ENCODE results near the gene ZNF841.

DNA sequence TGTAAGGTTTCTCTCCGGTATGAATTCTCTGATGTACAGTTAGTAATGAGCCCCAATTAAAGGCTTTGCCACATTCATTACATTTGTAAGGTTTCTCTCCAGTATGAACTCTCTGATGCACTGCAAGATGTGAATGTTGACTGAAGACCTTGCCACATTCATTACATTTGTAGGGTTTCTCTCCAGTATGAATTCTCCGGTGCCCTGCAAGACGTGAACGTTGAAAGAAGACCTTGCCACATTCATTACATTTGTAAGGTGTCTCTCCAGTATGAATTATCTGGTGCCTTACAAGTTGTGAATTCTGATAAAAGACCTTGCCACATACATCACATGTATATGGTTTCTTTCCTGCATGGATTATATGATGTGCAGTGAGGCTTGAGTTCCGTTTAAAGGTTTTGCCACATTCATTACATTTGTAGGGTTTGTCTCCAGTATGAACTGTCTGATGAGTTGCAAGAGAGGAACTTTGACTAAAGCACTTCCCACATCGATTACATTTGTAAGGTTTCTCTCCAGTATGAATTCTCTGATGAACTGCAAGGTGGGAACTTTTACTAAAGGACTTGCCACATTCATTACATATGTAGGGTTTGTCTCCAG, 29.2 kb downstream of the ZNF841 start:
- TF ChIP-seq POLR2A (IDR thresholded peaks at IDR 0.05) = no peak
- TF ChIP-seq, protein P1, sequence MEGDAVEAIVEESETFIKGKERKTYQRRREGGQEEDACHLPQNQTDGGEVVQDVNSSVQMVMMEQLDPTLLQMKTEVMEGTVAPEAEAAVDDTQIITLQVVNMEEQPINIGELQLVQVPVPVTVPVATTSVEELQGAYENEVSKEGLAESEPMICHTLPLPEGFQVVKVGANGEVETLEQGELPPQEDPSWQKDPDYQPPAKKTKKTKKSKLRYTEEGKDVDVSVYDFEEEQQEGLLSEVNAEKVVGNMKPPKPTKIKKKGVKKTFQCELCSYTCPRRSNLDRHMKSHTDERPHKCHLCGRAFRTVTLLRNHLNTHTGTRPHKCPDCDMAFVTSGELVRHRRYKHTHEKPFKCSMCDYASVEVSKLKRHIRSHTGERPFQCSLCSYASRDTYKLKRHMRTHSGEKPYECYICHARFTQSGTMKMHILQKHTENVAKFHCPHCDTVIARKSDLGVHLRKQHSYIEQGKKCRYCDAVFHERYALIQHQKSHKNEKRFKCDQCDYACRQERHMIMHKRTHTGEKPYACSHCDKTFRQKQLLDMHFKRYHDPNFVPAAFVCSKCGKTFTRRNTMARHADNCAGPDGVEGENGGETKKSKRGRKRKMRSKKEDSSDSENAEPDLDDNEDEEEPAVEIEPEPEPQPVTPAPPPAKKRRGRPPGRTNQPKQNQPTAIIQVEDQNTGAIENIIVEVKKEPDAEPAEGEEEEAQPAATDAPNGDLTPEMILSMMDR (IDR thresholded peaks at IDR 0.05) = no peak
